Measurements from ENCODE around the gene DHODH. TPM values are rescaled to one million over a fixed set of nuclear protein-coding genes. Genes with fewer than 3 reads are reported as not detected.

DHODH gene
- total and polyA plus RNA-seq, 2 donors (not counting 3 experiments of a cell fraction or from before 2014, with no cell fraction given): 5.8 to 9.2 TPM

DNA sequence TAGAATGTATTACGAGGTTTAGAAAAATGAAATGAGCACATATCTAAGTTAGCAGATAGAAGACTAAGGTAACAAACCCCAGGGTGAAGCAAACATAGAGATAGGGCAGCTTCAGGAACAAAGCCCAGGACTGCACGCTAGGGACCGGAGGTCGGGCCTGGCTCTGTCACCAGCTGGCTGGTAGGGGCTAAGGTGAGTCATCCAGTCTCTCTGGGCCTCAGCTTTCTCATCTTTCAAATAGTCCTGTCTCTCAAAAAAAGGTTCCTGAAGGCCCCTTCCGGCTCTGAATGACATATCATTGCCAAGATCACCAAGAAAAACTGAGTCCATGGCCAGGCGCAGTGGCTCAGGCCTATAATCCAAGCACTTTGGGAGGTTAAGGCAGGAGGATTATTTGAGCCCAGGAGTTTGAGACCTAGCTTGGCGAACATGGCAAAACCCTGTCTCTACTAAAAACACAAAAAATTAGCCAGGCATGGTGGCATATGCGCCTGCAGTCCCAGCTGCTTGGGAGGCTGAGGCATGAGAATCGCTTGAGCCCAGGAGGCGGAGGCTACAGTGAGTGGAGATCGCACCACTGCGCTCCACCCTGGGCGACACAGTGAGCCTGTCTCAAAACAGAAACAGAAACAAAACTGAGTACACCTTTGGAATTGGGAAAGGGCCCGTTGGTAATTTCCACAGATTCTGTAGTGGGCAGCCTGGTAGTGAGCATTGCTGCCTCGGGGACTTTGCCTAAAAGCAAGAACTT lies 34.3 kb upstream of the DHODH start:
- CTCF ChIA-PET: interaction anchor here (4.2 kb wide), 1 partner anchor 13 kb away, joined by 29 read pairs; no protein-coding TSS in a partner anchor
- H3K9me3 ChIP-seq (replicated peaks; ENCODE audit: control insufficient read depth, insufficient read depth, low read length): no peaks in the 10 kb centered on the region

DNA sequence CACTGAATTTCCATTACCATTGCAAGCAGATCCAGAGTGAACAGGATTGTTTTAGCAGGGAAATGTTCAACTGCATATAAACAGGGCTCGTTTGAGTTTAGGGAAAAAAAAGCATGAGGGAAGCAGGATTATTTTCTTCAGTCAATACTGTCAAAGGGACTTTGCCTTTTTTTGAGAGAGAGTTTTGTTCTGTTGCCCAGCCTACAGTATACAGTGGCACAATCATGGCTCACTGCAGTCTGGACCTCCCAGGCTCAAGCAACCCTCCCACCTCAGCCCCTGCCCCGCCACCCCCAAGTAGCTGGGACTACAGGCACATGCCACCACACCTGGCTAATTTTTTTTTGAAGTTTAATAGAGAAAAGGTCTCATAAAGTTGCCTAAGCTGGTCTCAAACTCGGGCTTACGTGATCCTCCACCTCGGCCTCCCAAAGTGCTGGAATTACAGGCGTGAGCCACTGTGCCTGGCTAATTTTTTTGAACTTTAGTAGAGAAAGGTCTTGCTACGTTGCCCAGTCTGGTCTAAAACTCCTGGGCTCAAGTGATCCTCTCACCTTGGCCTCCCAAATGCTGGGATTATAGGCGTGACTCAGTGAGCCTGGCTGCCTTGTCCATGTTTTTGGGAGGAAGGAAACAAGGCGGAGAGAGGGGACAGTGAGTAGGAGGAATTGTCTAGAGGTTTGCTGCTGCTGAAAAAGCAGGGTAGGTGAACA lies 23.1 kb upstream of the DHODH start:
- no TSS peak for BruUV-seq (replicated peaks)
- DNase-seq (ENCODE audit: low read depth, low spot score) (no peak), FAIRE-seq (no peak)
- Histone ChIP-seq H3K9ac (replicated peaks; ENCODE audit: extremely low read depth, insufficient read depth, low read length) (no peak overlapping the region), H3K27ac (ENCODE audit: insufficient read depth, low read depth, low read length) (no peak overlapping the region), H3K79me2 (ENCODE audit: control insufficient read depth, insufficient read depth, low read length) (no peaks in the 10 kb centered on the region), H3K36me3 (ENCODE audit: control insufficient read depth in 2 of 2, extremely low read depth in 1 of 2, insufficient read depth in 2 of 2, low read length in 2 of 2) (no peaks in the 10 kb centered on the region), H3K4me3 (replicated peaks in 1 of 3; ENCODE audit: insufficient read depth in 1 of 3, low read depth in 1 of 3, low read length in 3 of 3) (no peak overlapping the region), H3K27me3 (ENCODE audit: control insufficient read depth in 2 of 2, insufficient read depth in 2 of 2, low read length in 2 of 2) (peaks cover 0 to 1% of the 10 kb centered on the region in 2 experiments), H3K4me1 (ENCODE audit: control insufficient read depth, extremely low read depth, insufficient read depth, low read length) (no peaks in the 10 kb centered on the region), H3K9me1 (replicated peaks; ENCODE audit: control insufficient read depth, extremely low read depth, insufficient read depth, low read length) (no peaks in the 10 kb centered on the region), H3K9me3 (replicated peaks; ENCODE audit: control insufficient read depth, insufficient read depth, low read length) (no peaks in the 10 kb centered on the region), H4K20me1 (replicated peaks; ENCODE audit: control insufficient read depth, extremely low read depth, insufficient read depth, low read length) (no peaks in the 10 kb centered on the region), H2AFZ (ENCODE audit: low read depth, low read length) (no peak overlapping the region), H3K4me2 (ENCODE audit: insufficient read depth, low read length) (no peak overlapping the region)
- TF ChIP-seq JUN (IDR thresholded peaks at IDR 0.05; ENCODE audit: borderline replicate concordance, insufficient read depth, insufficient read length, low read depth) (no peak), GATA2 (IDR thresholded peaks at IDR 0.05; ENCODE audit: insufficient read depth, insufficient read length, low read depth, low read length) (no peak), POLR2AphosphoS5 (IDR thresholded peaks at IDR 0.05; ENCODE audit: insufficient read depth, low read depth, low read length) (no peak), EZH2 (IDR thresholded peaks at IDR 0.05; ENCODE audit: borderline replicate concordance, low read depth, low read length, severe bottlenecking) (no peak), FOS (IDR thresholded peaks at IDR 0.05; ENCODE audit: borderline replicate concordance, insufficient read depth, low read length) (no peak), MYC (IDR thresholded peaks at IDR 0.05; ENCODE audit: low read depth, low read length) (no peak), POLR2A (IDR thresholded peaks at IDR 0.05; ENCODE audit: low read depth, low read length) (no peak)
- TF ChIP-seq, protein P1, sequence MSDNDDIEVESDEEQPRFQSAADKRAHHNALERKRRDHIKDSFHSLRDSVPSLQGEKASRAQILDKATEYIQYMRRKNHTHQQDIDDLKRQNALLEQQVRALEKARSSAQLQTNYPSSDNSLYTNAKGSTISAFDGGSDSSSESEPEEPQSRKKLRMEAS (IDR thresholded peaks at IDR 0.05; ENCODE audit: insufficient read depth, insufficient read length): no peak
- TF ChIP-seq, protein P2, sequence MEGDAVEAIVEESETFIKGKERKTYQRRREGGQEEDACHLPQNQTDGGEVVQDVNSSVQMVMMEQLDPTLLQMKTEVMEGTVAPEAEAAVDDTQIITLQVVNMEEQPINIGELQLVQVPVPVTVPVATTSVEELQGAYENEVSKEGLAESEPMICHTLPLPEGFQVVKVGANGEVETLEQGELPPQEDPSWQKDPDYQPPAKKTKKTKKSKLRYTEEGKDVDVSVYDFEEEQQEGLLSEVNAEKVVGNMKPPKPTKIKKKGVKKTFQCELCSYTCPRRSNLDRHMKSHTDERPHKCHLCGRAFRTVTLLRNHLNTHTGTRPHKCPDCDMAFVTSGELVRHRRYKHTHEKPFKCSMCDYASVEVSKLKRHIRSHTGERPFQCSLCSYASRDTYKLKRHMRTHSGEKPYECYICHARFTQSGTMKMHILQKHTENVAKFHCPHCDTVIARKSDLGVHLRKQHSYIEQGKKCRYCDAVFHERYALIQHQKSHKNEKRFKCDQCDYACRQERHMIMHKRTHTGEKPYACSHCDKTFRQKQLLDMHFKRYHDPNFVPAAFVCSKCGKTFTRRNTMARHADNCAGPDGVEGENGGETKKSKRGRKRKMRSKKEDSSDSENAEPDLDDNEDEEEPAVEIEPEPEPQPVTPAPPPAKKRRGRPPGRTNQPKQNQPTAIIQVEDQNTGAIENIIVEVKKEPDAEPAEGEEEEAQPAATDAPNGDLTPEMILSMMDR (IDR thresholded peaks at IDR 0.05; ENCODE audit: extremely low read depth in 1 of 2, insufficient read depth in 1 of 2, low read depth in 1 of 2, low read length in 2 of 2): no peak
- ChIA-PET POLR2A (no interaction called here), CTCF (no interaction called here)
- intact Hi-C loops (cut with micrococcal nuclease): no loop called here
- dilution Hi-C loops (cut with MboI; ENCODE audit: extremely low pct_ligation_motif_present, low sequenced_read_pairs): no loop called here

More for the DNA sequence above, 34.3 kb upstream of the DHODH start:
- Histone ChIP-seq H3K9ac (replicated peaks; ENCODE audit: extremely low read depth, insufficient read depth, low read length) (no peak overlapping the region), H3K79me2 (ENCODE audit: control insufficient read depth, insufficient read depth, low read length) (no peaks in the 10 kb centered on the region), H3K4me2 (ENCODE audit: insufficient read depth, low read length) (no peak overlapping the region), H3K27me3 (ENCODE audit: control insufficient read depth in 2 of 2, insufficient read depth in 2 of 2, low read length in 2 of 2) (no peaks in the 10 kb centered on the region), H3K36me3 (ENCODE audit: control insufficient read depth in 2 of 2, extremely low read depth in 1 of 2, insufficient read depth in 2 of 2, low read length in 2 of 2) (no peaks in the 10 kb centered on the region), H3K27ac (ENCODE audit: insufficient read depth, low read depth, low read length) (no peak overlapping the region), H2AFZ (ENCODE audit: low read depth, low read length) (no peak overlapping the region), H3K4me1 (ENCODE audit: control insufficient read depth, extremely low read depth, insufficient read depth, low read length) (no peaks in the 10 kb centered on the region), H3K9me1 (replicated peaks; ENCODE audit: control insufficient read depth, extremely low read depth, insufficient read depth, low read length) (no peaks in the 10 kb centered on the region), H3K4me3 (replicated peaks in 1 of 3; ENCODE audit: insufficient read depth in 1 of 3, low read depth in 1 of 3, low read length in 3 of 3) (no peak overlapping the region), H4K20me1 (replicated peaks; ENCODE audit: control insufficient read depth, extremely low read depth, insufficient read depth, low read length) (no peaks in the 10 kb centered on the region)
- TF ChIP-seq JUN (IDR thresholded peaks at IDR 0.05; ENCODE audit: borderline replicate concordance, insufficient read depth, insufficient read length, low read depth): peak; percentile 4
- no peak for TF ChIP-seq POLR2A (IDR thresholded peaks at IDR 0.05; ENCODE audit: low read depth, low read length)
- FAIRE-seq: no peak
- dilution Hi-C loops (cut with MboI; ENCODE audit: extremely low pct_ligation_motif_present, low sequenced_read_pairs): no loop called here
- BruUV-seq (replicated peaks): no TSS peak
- POLR2A ChIA-PET: no interaction called here
- intact Hi-C loops (cut with micrococcal nuclease): no loop called here
- no peak for DNase-seq (ENCODE audit: low read depth, low spot score)
